Calu3 (cell line): ENCODE data around the gene OCA2. TPM values are rescaled to one million over a fixed set of nuclear protein-coding genes. Genes with fewer than 3 reads are reported as not detected.

ENCODE experiments used
- BruUV-seq: library from RNA; stranded (reverse); fragments of 400-500 nt; replicated peaks from 2 replicates; lab custom pipeline; 2021; lab: Mats Ljungman, UMichigan
- CTCF ChIA-PET: fragments of 300-600 bp; sonication (Branson Sonifier 250); formaldehyde crosslinking; loops from one replicate; lab custom pipeline; 2022; ENCODE audit warnings: antibody characterized with exemption; lab: Charles Lee
- DNase-seq: peaks from one replicate; pipeline ENCODE4 v3.0.0; 2022
- H3K27ac Mint-ChIP-seq: one replicate; pipeline ENCODE4 v1.8.0; 2022; ENCODE audit warnings: mixed read lengths; ENCODE audit not compliant: unreplicated experiment
- H3K27me3 Mint-ChIP-seq: one replicate; pipeline ENCODE4 v1.8.0; 2022; ENCODE audit warnings: mixed read lengths; ENCODE audit not compliant: unreplicated experiment
- H3K36me3 Mint-ChIP-seq: one replicate; pipeline ENCODE4 v1.8.0; 2022; ENCODE audit warnings: mild to moderate bottlenecking, moderate library complexity, mixed read lengths; ENCODE audit not compliant: insufficient read depth, unreplicated experiment
- H3K4me1 Mint-ChIP-seq: one replicate; pipeline ENCODE4 v1.8.0; 2022; ENCODE audit warnings: mild to moderate bottlenecking, low read depth, mixed read lengths; ENCODE audit not compliant: unreplicated experiment
- H3K4me3 Mint-ChIP-seq: one replicate; pipeline ENCODE4 v1.8.0; 2022; ENCODE audit warnings: mild to moderate bottlenecking, low read depth, moderate library complexity, mixed read lengths; ENCODE audit not compliant: unreplicated experiment
- H3K9me3 Mint-ChIP-seq: one replicate; pipeline ENCODE4 v1.8.0; 2022; ENCODE audit warnings: low read depth, mixed read lengths; ENCODE audit not compliant: unreplicated experiment
- intact Hi-C: fragments of 100-400 bp; cut with micrococcal nuclease; formaldehyde crosslinking; loops from one replicate; pipeline ENCODE4 v1.10.0; 2022; ENCODE audit not compliant: unreplicated experiment
- total RNA-seq: library from RNA; stranded (reverse); gene quantifications from 2 replicates; pipeline ENCODE4 v1.2.3, GENCODE V29; 2022
- TF ChIP-seq, protein P1 (sequence below): fragments of 200-600 bp; IDR thresholded peaks from one replicate; pipeline ENCODE4 v1.8.0; 2022; ENCODE audit warnings: antibody characterized with exemption; ENCODE audit not compliant: unreplicated experiment

The OCA2 gene
- total RNA-seq, 1 experiment from 2014 or later, result not detected

DNA sequence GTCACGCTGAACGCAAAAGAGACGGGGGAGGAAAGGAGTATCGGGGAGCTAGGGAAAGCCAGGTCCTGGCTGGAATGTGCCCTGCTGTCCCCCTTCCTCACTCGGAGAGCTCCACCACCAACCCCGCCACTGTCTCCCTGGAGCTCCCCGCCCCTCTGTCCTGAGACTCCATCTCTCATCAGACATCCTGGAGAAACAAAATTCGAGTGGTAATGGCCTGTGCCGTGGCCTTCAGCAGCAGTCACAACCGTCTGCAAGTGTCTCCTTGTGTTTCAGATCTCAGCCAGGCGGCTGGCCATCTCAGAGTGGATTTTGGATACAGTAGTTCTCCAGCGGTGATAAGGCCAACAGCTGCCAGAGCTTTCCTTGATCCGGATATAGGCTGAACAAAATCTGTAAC, 76.9 kb downstream of the OCA2 start:
- no peak for DNase-seq
- no TSS peak for BruUV-seq
- intact Hi-C loops, result no loop called here
- Mint-ChIP-seq H3K36me3 (no peaks in the 10 kb centered on the region), H3K4me3 (no peak overlapping the region), H3K27me3 (no peaks in the 10 kb centered on the region), H3K9me3 (peaks cover 3% of the 10 kb centered on the region), H3K27ac (no peak overlapping the region), H3K4me1 (no peaks in the 10 kb centered on the region)
- TF ChIP-seq, protein P1, sequence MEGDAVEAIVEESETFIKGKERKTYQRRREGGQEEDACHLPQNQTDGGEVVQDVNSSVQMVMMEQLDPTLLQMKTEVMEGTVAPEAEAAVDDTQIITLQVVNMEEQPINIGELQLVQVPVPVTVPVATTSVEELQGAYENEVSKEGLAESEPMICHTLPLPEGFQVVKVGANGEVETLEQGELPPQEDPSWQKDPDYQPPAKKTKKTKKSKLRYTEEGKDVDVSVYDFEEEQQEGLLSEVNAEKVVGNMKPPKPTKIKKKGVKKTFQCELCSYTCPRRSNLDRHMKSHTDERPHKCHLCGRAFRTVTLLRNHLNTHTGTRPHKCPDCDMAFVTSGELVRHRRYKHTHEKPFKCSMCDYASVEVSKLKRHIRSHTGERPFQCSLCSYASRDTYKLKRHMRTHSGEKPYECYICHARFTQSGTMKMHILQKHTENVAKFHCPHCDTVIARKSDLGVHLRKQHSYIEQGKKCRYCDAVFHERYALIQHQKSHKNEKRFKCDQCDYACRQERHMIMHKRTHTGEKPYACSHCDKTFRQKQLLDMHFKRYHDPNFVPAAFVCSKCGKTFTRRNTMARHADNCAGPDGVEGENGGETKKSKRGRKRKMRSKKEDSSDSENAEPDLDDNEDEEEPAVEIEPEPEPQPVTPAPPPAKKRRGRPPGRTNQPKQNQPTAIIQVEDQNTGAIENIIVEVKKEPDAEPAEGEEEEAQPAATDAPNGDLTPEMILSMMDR, result no peak
- CTCF ChIA-PET, result no interaction called here

DNA sequence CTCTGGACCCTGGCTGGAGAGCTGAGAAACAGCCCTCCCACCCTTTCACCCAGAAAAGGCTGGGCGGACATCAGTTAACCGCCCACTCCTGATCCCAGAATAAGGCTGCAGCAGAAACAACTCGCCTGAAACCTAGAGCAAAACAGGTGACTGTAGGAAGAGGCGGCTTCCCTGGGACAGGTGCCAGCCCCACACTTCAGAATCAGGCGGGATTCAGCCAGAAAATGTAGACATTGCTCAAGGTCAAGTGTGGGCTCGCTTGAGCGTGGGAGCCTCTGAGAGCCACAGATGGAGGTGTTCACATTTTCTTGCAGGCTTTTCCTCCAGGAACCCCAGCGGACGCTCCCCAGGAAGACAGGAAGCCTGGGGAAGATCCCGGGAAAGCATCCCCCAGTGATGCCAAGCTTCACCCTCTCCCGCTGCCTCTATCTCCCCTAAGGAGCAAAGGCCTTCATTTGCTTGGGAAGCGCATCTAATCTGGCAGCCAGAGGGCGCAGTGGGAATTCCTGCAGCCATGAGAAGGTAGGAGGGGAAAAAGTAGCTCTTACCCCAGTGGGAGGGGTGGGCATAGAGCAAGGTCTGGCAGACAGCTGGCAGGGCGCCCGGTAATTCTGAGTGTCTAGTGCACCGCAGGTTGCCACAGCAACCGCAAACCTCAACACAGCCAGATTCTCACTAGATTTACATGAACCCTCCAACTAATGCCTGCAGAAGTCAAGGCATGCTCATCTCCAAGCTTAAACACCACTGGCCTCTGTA, 77.7 kb downstream of the OCA2 start:
- no peak overlapping the region for H3K27ac Mint-ChIP-seq
- no peaks in the 10 kb centered on the region for H3K4me1 Mint-ChIP-seq
- H3K4me3 Mint-ChIP-seq, result no peak overlapping the region
- TF ChIP-seq, protein P1, result no peak
- peaks cover 3% of the 10 kb centered on the region for H3K9me3 Mint-ChIP-seq
- no TSS peak for BruUV-seq
- DNase-seq, result peak; percentile 0
- CTCF ChIA-PET, result no interaction called here
- no peaks in the 10 kb centered on the region for H3K36me3 Mint-ChIP-seq
- no peaks in the 10 kb centered on the region for H3K27me3 Mint-ChIP-seq
- intact Hi-C loops, result no loop called here

DNA sequence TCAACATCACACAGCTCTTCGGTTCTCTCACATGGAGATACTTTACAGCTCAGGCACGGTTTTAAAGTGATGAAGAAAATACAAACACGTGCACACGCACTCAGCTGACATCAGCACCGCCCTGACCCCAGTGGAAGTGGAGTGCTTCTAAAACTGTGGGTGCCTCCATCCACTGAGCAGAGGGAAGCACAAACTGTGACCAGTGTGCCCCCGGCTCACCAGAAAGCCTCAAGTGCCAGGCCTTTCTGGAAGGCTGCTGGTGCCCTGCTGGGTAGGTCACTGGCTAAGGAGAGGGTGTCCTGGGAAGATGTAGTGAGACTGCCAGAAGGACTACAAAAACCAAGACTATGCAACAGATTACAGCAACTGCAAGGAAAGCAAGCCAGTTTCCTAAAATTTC, 78.5 kb downstream of the OCA2 start:
- H3K27ac Mint-ChIP-seq, result no peak overlapping the region
- no TSS peak for BruUV-seq
- H3K4me3 Mint-ChIP-seq, result no peak overlapping the region
- CTCF ChIA-PET, result interaction anchor here (0.7 kb wide), 1 partner anchor 109 kb away, joined by 3 read pairs; no protein-coding TSS in a partner anchor
- H3K36me3 Mint-ChIP-seq, result no peaks in the 10 kb centered on the region
- no peak for DNase-seq
- TF ChIP-seq, protein P1, result no peak
- intact Hi-C loops, result no loop called here
- H3K4me1 Mint-ChIP-seq, result no peaks in the 10 kb centered on the region
- H3K9me3 Mint-ChIP-seq, result peaks cover 3% of the 10 kb centered on the region
- no peaks in the 10 kb centered on the region for H3K27me3 Mint-ChIP-seq

DNA sequence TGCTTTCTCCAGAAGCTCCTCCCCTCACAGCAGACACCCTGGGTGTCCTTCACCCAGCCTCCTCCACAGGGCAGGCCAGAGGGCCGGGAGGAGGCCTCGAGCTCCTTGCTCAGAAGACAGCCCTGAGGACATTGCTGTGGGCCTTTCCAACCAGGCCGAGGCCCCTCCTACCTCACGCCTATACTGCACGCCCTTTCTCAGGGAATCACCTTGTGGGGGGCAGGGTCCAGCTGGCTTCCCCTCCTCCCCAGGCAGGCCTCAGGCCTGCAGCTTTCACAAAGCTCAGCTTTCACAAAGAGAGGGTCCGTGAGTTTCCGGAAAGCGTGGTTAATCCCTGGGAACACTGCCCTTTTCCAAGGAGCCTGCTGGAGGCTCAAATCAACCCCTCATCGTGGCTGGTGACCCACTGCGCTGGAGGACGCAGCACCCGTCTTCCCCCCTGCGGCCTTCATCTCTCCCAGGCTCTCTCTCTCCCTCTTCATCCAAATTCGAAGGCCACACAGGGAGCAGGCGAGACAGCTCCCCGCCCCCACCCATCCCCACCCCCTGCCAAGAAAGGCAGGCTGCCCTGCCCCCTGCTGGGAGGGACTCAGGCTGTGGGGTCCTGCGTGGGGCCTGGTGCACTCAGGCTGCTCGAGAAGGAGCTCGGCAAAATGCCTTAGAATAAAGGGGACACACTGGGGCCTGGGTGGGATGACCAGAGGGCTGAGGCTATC, 79.4 kb downstream of the OCA2 start:
- H3K4me3 Mint-ChIP-seq, result no peak overlapping the region
- H3K36me3 Mint-ChIP-seq, result no peaks in the 10 kb centered on the region
- intact Hi-C loops, result no loop called here
- no peaks in the 10 kb centered on the region for H3K4me1 Mint-ChIP-seq
- no peak for DNase-seq
- BruUV-seq, result no TSS peak
- peaks cover 3% of the 10 kb centered on the region for H3K9me3 Mint-ChIP-seq
- H3K27ac Mint-ChIP-seq, result no peak overlapping the region
- TF ChIP-seq, protein P1, result no peak
- CTCF ChIA-PET, result interaction anchor here (0.7 kb wide), 1 partner anchor 110 kb away, joined by 3 read pairs; no protein-coding TSS in a partner anchor
- H3K27me3 Mint-ChIP-seq, result no peaks in the 10 kb centered on the region
